GM18870 (cell line): ENCODE data around the gene LRP3.
"Not testable (repeated sequence)": the region's sequence is repeated elsewhere in the genome, so short reads cannot be mapped to it uniquely, and the experiment has no call there.

ENCODE experiments used
- ATAC-seq: cut with Tn5 transposase; IDR thresholded peaks from one replicate; pipeline ENCODE4 v1.9.1; 2021; ENCODE audit warnings: moderate library complexity; ENCODE audit not compliant: unreplicated experiment

LRP3 gene

GRCh38 chr19:33175886-33176669, 18.1 kb upstream of the LRP3 start:
- no peak for ATAC-seq

- peak; percentile 86 for ATAC-seq
Measured at GRCh38 chr19:33176670-33177416, 17.3 kb upstream of the LRP3 start.

- peak; percentile 14 for ATAC-seq
Measured at GRCh38 chr19:33177417-33177979, 16.6 kb upstream of the LRP3 start.

- no peak for ATAC-seq
Measured at GRCh38 chr19:33186431-33187182, 7.5 kb upstream of the LRP3 start.

- no peak for ATAC-seq
Measured at GRCh38 chr19:33187183-33187540, 7.0 kb upstream of the LRP3 start.

GRCh38 chr19:33189453-33189852, 4.7 kb upstream of the LRP3 start:
- ATAC-seq = no peak

- ATAC-seq = not testable (repeated sequence)
Measured at GRCh38 chr19:33191092-33191491, 3.0 kb upstream of the LRP3 start.

GRCh38 chr19:33191501-33191900, 2.6 kb upstream of the LRP3 start:
- ATAC-seq = no peak

- no peak for ATAC-seq
Measured at GRCh38 chr19:33192010-33192409, 2.1 kb upstream of the LRP3 start.

GRCh38 chr19:33193269-33193864, 763 bp upstream of the LRP3 start:
- ATAC-seq = no peak

GRCh38 chr19:33194532-33194885, 379 bp downstream of the LRP3 start:
- ATAC-seq = no peak

GRCh38 chr19:33194886-33195644, 935 bp downstream of the LRP3 start:
- no peak for ATAC-seq

- ATAC-seq = no peak
Measured at GRCh38 chr19:33195645-33196347, 1.7 kb downstream of the LRP3 start.

GRCh38 chr19:33196446-33197193, 2.5 kb downstream of the LRP3 start:
- no peak for ATAC-seq

GRCh38 chr19:33197591-33198000, 3.5 kb downstream of the LRP3 start:
- no peak for ATAC-seq

- ATAC-seq = no peak
Measured at GRCh38 chr19:33198169-33198568, 4.0 kb downstream of the LRP3 start.

GRCh38 chr19:33199441-33200265, 5.5 kb downstream of the LRP3 start:
- no peak for ATAC-seq

- no peak for ATAC-seq
Measured at GRCh38 chr19:33201473-33201872, 7.3 kb downstream of the LRP3 start.
